GM19328 (cell line): ENCODE results near the gene FRYL.

Experiments
- ATAC-seq: cut with Tn5 transposase; IDR thresholded peaks from one replicate; pipeline ENCODE4 v1.9.1; 2021; ENCODE audit warnings: mild to moderate bottlenecking, moderate library complexity; ENCODE audit not compliant: unreplicated experiment

FRYL gene

GRCh38 chr4:48634688-48635308 is 145.3 kb downstream of the FRYL start:
- no peak for ATAC-seq

- ATAC-seq, result no peak
These were observed 146.4 kb downstream of the FRYL start for GRCh38 chr4:48633657-48634056.

GRCh38 chr4:48629458-48629857 is 150.6 kb downstream of the FRYL start:
- ATAC-seq, result no peak

- no peak for ATAC-seq
These were observed 156.8 kb downstream of the FRYL start for GRCh38 chr4:48623182-48623780.

GRCh38 chr4:48620831-48621230 is 159.2 kb downstream of the FRYL start:
- ATAC-seq, result no peak

- no peak for ATAC-seq
These were observed 160.0 kb downstream of the FRYL start for GRCh38 chr4:48620093-48620492.

GRCh38 chr4:48604527-48604926 is 175.6 kb downstream of the FRYL start:
- ATAC-seq, result no peak

- no peak for ATAC-seq
These were observed 176.0 kb downstream of the FRYL start for GRCh38 chr4:48604041-48604440.

GRCh38 chr4:48603366-48604003 is 176.6 kb downstream of the FRYL start:
- ATAC-seq, result no peak

GRCh38 chr4:48602763-48603162 is 177.3 kb downstream of the FRYL start:
- no peak for ATAC-seq

- no peak for ATAC-seq
These were observed 177.9 kb downstream of the FRYL start for GRCh38 chr4:48602222-48602621.

- ATAC-seq, result no peak
These were observed 183.7 kb downstream of the FRYL start for GRCh38 chr4:48596336-48596735.

GRCh38 chr4:48594180-48594579 is 185.9 kb downstream of the FRYL start:
- ATAC-seq, result no peak

GRCh38 chr4:48591372-48591771 is 188.7 kb downstream of the FRYL start:
- ATAC-seq, result no peak

- no peak for ATAC-seq
These were observed 189.2 kb downstream of the FRYL start for GRCh38 chr4:48590884-48591283.

- no peak for ATAC-seq
These were observed 191.0 kb downstream of the FRYL start for GRCh38 chr4:48589098-48589445.

- no peak for ATAC-seq
These were observed 191.6 kb downstream of the FRYL start for GRCh38 chr4:48588230-48589097.

GRCh38 chr4:48585401-48585800 is 194.7 kb downstream of the FRYL start:
- no peak for ATAC-seq

GRCh38 chr4:48578132-48578968 is 201.7 kb downstream of the FRYL start:
- ATAC-seq, result peak; percentile 75

GRCh38 chr4:48575964-48576363 is 204.1 kb downstream of the FRYL start:
- no peak for ATAC-seq

- no peak for ATAC-seq
These were observed 208.6 kb downstream of the FRYL start for GRCh38 chr4:48571471-48571870.
